Inflammatory macrophage treated with lipopolysaccharide for 1 hour (primary cell): ENCODE results near the gene TBC1D9.

Experiments used
- DNase-seq, 2 donors: peaks; one replicate each; pipeline ENCODE4 v3.0.0-alpha.2; 2020 to 2022

Gene TBC1D9

GRCh38 chr4:140690093-140690492 lies 66.1 kb downstream of the TBC1D9 start:
- DNase-seq = no peak

- peak in 1 of 2 donors; percentile 29 for DNase-seq
Measured at GRCh38 chr4:140689623-140690022, 66.6 kb downstream of the TBC1D9 start.

GRCh38 chr4:140688711-140689598 lies 67.2 kb downstream of the TBC1D9 start:
- no peak for DNase-seq

- DNase-seq = no peak
Measured at GRCh38 chr4:140686796-140687195, 69.4 kb downstream of the TBC1D9 start.

- DNase-seq = no peak
Measured at GRCh38 chr4:140684314-140684713, 71.9 kb downstream of the TBC1D9 start.

GRCh38 chr4:140681201-140681600 lies 75.0 kb downstream of the TBC1D9 start:
- no peak for DNase-seq

GRCh38 chr4:140680686-140681085 lies 75.5 kb downstream of the TBC1D9 start:
- no peak for DNase-seq

GRCh38 chr4:140679576-140679975 lies 76.6 kb downstream of the TBC1D9 start:
- DNase-seq = peak; percentile 68 to 69

GRCh38 chr4:140675599-140676231 lies 80.5 kb downstream of the TBC1D9 start:
- no peak for DNase-seq

GRCh38 chr4:140673729-140674128 lies 82.5 kb downstream of the TBC1D9 start:
- DNase-seq = no peak

- no peak for DNase-seq
Measured at GRCh38 chr4:140672416-140672815, 83.8 kb downstream of the TBC1D9 start.

GRCh38 chr4:140668111-140668510 lies 88.1 kb downstream of the TBC1D9 start:
- DNase-seq = no peak

- no peak for DNase-seq
Measured at GRCh38 chr4:140666889-140667614, 89.1 kb downstream of the TBC1D9 start.

GRCh38 chr4:140662082-140662869 lies 93.9 kb downstream of the TBC1D9 start:
- no peak for DNase-seq

GRCh38 chr4:140661550-140661949 lies 94.6 kb downstream of the TBC1D9 start:
- no peak for DNase-seq

GRCh38 chr4:140659943-140660700 lies 96.1 kb downstream of the TBC1D9 start:
- peak; percentile 30 to 60 for DNase-seq

GRCh38 chr4:140654495-140654814 lies 101.7 kb downstream of the TBC1D9 start:
- DNase-seq = no peak

GRCh38 chr4:140653718-140654494 lies 102.3 kb downstream of the TBC1D9 start:
- no peak for DNase-seq

- DNase-seq = no peak
Measured at GRCh38 chr4:140652601-140653000, 103.6 kb downstream of the TBC1D9 start.

GRCh38 chr4:140648716-140649308 lies 107.4 kb downstream of the TBC1D9 start:
- DNase-seq = no peak
